K562 (cell line): ENCODE measurements around the gene AGPAT1. TPM values are rescaled to one million over a fixed set of nuclear protein-coding genes. Genes with fewer than 3 reads are reported as not detected.

Experiments used
- E2F8 ChIP-seq: fragments of 450-650 bp; IDR thresholded peaks from 2 replicates; pipeline ENCODE4 v1.7.1; 2018; ENCODE audit warnings: mild to moderate bottlenecking, low read depth; ENCODE audit not compliant: partially characterized antibody
- GTF2E2 ChIP-seq: fragments of 200-800 bp; sonication (Bioruptor generic); IDR thresholded peaks from 2 replicates; pipeline ENCODE4 v1.6.1; 2016; ENCODE audit warnings: missing genetic modification characterization, missing compliant biosample characterization
- KDM5B ChIP-seq: fragments of 200-600 bp; sonication (generic); IDR thresholded peaks from 2 replicates; pipeline ENCODE4 v1.6.1; 2012; ENCODE audit warnings: low read depth, mild to moderate bottlenecking, moderate library complexity, low read length, control low read depth, inconsistent platforms; ENCODE audit not compliant: insufficient replicate concordance
- NCOR1 ChIP-seq: fragments of 450-650 bp; IDR thresholded peaks from 2 replicates; pipeline ENCODE4 v1.6.1; 2016; ENCODE audit warnings: mild to moderate bottlenecking, moderate library complexity
- ZBTB17 ChIP-seq: fragments of 450-650 bp; formaldehyde crosslinking; IDR thresholded peaks from 2 replicates; pipeline ENCODE4 v1.4.0; 2020; ENCODE audit warnings: mild to moderate bottlenecking
- ZNF184 ChIP-seq: sonication (generic); formaldehyde crosslinking; IDR thresholded peaks from 2 replicates; pipeline ENCODE4 v1.5.0; 2020; ENCODE audit warnings: missing genetic modification reagents
- polyA plus RNA-seq, 8 experiments: library from polyadenylated mRNA; depleted of rRNA in 4 of 8; stranded (reverse) in 5 of 8; unstranded in 3 of 8; fragments of >200 nt; fragmentation: Nextera tagmentation in 2 of 8; fragmentation: Illumina TruSeq in 1 of 8; extraction: Ambion mirVana in 2 of 8; extraction: Trizol in 1 of 8; gene quantifications; 2 replicates each; pipeline versions ENCODE4 v1.2.1 to v1.2.3, GENCODE V29; 2011 to 2014; ENCODE audit warnings: inconsistent platforms in 1 of 8, missing spikeins in 1 of 8
- total RNA-seq, 7 experiments: library from RNA; depleted of rRNA in 6 of 7; stranded (reverse); fragments of >200 nt in 6 of 7; fragmentation: Illumina TruSeq in 2 of 7; extraction: Trizol in 2 of 7; gene quantifications; 2 replicates each; pipeline versions ENCODE4 v1.2.1 to v1.2.3, GENCODE V29; 2011 to 2021; ENCODE audit warnings: low replicate concordance in 1 of 7
- TF ChIP-seq, protein P1 (sequence below): fragments of 250-450 bp; sonication (Bioruptor Pico); IDR thresholded peaks from 2 replicates; pipeline ENCODE4 v1.4.0; 2020
- TF ChIP-seq, protein P2 (sequence below), 2 experiments: fragments of 450-650 bp; conservative IDR thresholded peaks; 2 replicates each; pipeline ENCODE4 v1.6.1; 2017; ENCODE audit warnings: mild to moderate bottlenecking in 2 of 2, moderate library complexity in 2 of 2

The AGPAT1 gene
- total and polyA plus RNA-seq, 9 of the 15 experiments (the other 6 are each of a cell fraction or from before 2014, with no cell fraction given) = 37.9 to 176 (median 69.4) TPM

GRCh38 chr6:32192608-32193039 lies 16.7 kb upstream of the AGPAT1 start, which contains the start of gene GPSM3 (continued):
- TF ChIP-seq E2F8 = peak; percentile 69
- TF ChIP-seq, protein P1, sequence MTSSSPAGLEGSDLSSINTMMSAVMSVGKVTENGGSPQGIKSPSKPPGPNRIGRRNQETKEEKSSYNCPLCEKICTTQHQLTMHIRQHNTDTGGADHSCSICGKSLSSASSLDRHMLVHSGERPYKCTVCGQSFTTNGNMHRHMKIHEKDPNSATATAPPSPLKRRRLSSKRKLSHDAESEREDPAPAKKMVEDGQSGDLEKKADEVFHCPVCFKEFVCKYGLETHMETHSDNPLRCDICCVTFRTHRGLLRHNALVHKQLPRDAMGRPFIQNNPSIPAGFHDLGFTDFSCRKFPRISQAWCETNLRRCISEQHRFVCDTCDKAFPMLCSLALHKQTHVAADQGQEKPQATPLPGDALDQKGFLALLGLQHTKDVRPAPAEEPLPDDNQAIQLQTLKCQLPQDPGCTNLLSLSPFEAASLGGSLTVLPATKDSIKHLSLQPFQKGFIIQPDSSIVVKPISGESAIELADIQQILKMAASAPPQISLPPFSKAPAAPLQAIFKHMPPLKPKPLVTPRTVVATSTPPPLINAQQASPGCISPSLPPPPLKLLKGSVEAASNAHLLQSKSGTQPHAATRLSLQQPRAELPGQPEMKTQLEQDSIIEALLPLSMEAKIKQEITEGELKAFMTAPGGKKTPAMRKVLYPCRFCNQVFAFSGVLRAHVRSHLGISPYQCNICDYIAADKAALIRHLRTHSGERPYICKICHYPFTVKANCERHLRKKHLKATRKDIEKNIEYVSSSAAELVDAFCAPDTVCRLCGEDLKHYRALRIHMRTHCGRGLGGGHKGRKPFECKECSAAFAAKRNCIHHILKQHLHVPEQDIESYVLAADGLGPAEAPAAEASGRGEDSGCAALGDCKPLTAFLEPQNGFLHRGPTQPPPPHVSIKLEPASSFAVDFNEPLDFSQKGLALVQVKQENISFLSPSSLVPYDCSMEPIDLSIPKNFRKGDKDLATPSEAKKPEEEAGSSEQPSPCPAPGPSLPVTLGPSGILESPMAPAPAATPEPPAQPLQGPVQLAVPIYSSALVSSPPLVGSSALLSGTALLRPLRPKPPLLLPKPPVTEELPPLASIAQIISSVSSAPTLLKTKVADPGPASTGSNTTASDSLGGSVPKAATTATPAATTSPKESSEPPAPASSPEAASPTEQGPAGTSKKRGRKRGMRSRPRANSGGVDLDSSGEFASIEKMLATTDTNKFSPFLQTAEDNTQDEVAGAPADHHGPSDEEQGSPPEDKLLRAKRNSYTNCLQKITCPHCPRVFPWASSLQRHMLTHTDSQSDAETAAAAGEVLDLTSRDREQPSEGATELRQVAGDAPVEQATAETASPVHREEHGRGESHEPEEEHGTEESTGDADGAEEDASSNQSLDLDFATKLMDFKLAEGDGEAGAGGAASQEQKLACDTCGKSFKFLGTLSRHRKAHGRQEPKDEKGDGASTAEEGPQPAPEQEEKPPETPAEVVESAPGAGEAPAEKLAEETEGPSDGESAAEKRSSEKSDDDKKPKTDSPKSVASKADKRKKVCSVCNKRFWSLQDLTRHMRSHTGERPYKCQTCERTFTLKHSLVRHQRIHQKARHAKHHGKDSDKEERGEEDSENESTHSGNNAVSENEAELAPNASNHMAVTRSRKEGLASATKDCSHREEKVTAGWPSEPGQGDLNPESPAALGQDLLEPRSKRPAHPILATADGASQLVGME (CRISPR knock-in tag) = 0 out of 2 replicates have a peak, but pooled peaks have one; percentile 43
- peak; percentile 35; the same call in 1 of the 2 replicates for TF ChIP-seq NCOR1
- TF ChIP-seq, protein P2, sequence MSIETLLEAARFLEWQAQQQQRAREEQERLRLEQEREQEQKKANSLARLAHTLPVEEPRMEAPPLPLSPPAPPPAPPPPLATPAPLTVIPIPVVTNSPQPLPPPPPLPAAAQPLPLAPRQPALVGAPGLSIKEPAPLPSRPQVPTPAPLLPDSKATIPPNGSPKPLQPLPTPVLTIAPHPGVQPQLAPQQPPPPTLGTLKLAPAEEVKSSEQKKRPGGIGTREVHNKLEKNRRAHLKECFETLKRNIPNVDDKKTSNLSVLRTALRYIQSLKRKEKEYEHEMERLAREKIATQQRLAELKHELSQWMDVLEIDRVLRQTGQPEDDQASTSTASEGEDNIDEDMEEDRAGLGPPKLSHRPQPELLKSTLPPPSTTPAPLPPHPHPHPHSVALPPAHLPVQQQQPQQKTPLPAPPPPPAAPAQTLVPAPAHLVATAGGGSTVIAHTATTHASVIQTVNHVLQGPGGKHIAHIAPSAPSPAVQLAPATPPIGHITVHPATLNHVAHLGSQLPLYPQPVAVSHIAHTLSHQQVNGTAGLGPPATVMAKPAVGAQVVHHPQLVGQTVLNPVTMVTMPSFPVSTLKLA (conservative IDR thresholded peaks at IDR 0.05) = peak; percentile 23 to 57; a peak in 2 of 4 replicates
- peak; percentile 41 for TF ChIP-seq KDM5B
- TF ChIP-seq GTF2E2 (tag) = peak; percentile 20; the same call in 1 of the 2 replicates
- peak; percentile 64; the same call in 1 of the 2 replicates for TF ChIP-seq ZBTB17 (CRISPR knock-in tag)
- no peak for TF ChIP-seq ZNF184
